HUES48 (cell line): ENCODE measurements around the gene TEAD2.
"Not testable (repeated sequence)": the region's sequence is repeated elsewhere in the genome, so short reads cannot be mapped to it uniquely, and the experiment has no call there.

Experiments
- H3K27ac ChIP-seq: one replicate; pipeline ENCODE4 v1.7.0; 2013; ENCODE audit warnings: low read depth, low read length, inconsistent platforms
- H3K27me3 ChIP-seq: 2 replicates; pipeline ENCODE4 v1.6.1; 2013; ENCODE audit warnings: mild to moderate bottlenecking, low read length; ENCODE audit not compliant: control insufficient read depth, insufficient read depth
- H3K36me3 ChIP-seq: 2 replicates; pipeline ENCODE4 v1.6.1; 2013; ENCODE audit warnings: low read length; ENCODE audit not compliant: control insufficient read depth, insufficient read depth
- H3K4me1 ChIP-seq: 2 replicates; pipeline ENCODE4 v1.6.1; 2013; ENCODE audit warnings: mild to moderate bottlenecking, low read length; ENCODE audit not compliant: control insufficient read depth, insufficient read depth
- H3K4me3 ChIP-seq: 2 replicates; pipeline ENCODE4 v1.5.1; 2013; ENCODE audit warnings: mild to moderate bottlenecking, low read depth, low read length
- H3K9ac ChIP-seq: 2 replicates; pipeline ENCODE4 v1.6.1; 2013; ENCODE audit warnings: mild to moderate bottlenecking, low read depth, low read length, moderate library complexity
- H3K9me3 ChIP-seq: 2 replicates; pipeline ENCODE4 v1.6.1; 2013; ENCODE audit warnings: low read length; ENCODE audit not compliant: control insufficient read depth, insufficient read depth

TEAD2 gene

DNA sequence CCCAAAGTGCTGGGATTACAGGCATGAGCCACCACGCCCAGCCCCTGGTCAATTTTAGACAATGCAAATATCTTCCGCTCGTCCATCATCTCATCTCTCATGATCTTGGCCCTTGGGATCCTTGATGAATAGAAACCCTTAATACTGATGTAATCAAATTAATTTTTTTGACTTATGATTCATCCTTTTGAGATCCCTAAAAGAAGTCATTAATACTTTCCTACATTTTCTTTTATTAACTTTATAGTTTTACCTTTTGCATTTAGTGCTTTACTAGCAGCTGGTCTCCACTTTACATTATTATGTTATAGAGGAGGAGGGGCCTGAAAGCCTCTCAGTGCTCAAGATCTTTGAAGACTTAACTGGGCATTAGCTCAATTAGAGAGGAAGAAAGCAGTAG is 18.2 kb upstream of the TEAD2 start:
- H3K36me3 ChIP-seq: no peaks in the 10 kb centered on the region
- no peak overlapping the region for H3K9ac ChIP-seq
- no peak overlapping the region for H3K4me3 ChIP-seq
- no peaks in the 10 kb centered on the region for H3K27me3 ChIP-seq
- no peaks in the 10 kb centered on the region; the same call in 1 of the 2 replicates for H3K9me3 ChIP-seq
- no peaks in the 10 kb centered on the region for H3K4me1 ChIP-seq
- H3K27ac ChIP-seq: no peak overlapping the region

DNA sequence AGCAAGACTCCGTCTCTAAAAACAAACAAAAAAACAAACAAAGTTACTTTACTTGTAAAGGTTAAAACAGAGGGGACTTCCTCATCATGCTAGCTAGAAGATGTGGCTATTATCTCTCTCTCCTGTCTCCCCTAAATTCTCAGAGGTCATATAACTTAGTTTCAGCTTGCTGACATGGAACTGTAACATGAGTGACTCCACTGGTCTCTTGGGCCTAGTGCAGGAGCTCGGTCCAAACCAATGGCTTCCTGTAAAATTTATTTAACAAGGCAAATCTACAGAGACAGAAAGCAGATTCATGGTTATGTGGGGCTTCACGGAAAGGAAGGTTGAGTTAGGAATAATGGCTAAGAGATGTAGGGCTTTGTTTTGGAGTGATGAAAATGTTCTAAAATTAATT is 16.3 kb upstream of the TEAD2 start:
- H3K27ac ChIP-seq: no peak overlapping the region
- H3K36me3 ChIP-seq: no peaks in the 10 kb centered on the region
- H3K4me1 ChIP-seq: no peaks in the 10 kb centered on the region
- no peak overlapping the region for H3K9ac ChIP-seq
- H3K9me3 ChIP-seq: no peaks in the 10 kb centered on the region; the same call in 1 of the 2 replicates
- no peaks in the 10 kb centered on the region for H3K27me3 ChIP-seq
- no peak overlapping the region for H3K4me3 ChIP-seq

DNA sequence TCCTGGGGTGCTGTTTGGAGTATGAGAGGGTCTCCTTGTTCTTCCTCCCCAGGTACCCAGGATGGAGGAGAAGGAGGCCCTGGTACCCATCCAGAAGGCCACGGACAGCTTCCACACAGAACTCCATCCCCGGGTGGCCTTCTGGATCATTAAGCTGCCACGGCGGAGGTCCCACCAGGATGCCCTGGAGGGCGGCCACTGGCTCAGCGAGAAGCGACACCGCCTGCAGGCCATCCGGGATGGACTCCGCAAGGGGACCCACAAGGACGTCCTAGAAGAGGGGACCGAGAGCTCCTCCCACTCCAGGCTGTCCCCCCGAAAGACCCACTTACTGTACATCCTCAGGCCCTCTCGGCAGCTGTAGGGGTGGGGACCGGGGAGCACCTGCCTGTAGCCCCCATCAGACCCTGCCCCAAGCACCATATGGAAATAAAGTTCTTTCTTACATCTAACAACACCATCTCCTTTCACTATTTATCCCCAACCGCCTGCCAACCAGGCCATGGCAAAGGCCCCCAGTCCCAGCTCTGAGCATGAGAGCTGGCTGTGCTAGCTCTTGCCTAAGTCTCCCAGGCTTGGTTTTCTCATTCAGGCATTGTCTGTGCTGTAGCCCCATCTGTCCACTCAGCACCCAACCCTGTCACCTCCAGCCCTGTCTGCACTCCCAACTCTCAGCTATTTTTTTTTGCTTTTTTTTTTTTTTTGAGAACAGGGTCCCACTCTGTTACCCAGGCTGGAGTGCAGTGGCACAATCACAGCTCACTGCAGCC is 12.6 kb upstream of the TEAD2 start:
- no peak overlapping the region for H3K9ac ChIP-seq
- H3K4me1 ChIP-seq: no peaks in the 10 kb centered on the region
- no peaks in the 10 kb centered on the region for H3K36me3 ChIP-seq
- H3K4me3 ChIP-seq: no peak overlapping the region
- H3K27me3 ChIP-seq: no peaks in the 10 kb centered on the region
- no peak overlapping the region for H3K27ac ChIP-seq
- peaks cover 4% of the 10 kb centered on the region; the same call in 1 of the 2 replicates for H3K9me3 ChIP-seq

DNA sequence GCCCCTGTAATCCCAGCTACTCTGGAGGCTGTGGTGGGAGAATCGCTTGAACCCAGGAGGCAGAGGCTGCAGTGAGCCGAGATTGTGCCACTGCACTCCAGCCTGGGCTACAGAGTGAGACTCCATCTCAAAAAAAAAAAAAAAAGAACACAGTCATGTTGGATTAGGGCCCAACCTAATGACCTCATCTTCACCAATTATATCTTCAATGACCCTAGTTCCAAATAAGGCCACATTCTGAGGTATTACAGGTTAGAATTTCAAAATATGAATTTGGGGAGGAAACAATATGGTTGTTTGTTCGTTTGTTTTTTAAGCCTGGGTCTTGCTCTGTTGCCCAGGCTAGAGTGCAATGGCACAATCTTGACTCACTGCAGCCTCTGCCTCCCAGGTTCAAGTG is 11.0 kb upstream of the TEAD2 start:
- not testable (repeated sequence) for H3K27me3 ChIP-seq

DNA sequence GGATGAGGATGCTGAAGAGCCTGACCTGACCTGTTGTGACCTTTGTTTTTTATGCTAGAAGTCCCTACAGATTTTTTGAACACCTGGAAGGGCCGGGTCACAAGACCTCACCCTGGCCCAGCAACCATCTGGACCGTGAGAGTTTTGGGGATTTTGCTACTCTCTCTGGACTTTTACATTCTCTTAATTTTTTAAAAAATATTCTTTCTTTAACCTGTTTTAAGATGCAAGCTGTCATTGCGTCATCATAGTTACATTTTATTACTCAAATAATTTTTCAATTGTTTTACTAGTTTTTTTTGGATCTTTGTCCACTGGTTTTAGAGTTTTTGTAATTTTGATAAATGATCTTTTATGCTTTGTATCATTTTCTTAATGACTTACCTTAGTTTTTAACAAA is 9.0 kb upstream of the TEAD2 start:
- no peaks in the 10 kb centered on the region for H3K36me3 ChIP-seq
- H3K4me3 ChIP-seq: no peak overlapping the region
- H3K27me3 ChIP-seq: no peaks in the 10 kb centered on the region
- H3K27ac ChIP-seq: no peak overlapping the region
- H3K9me3 ChIP-seq: peaks cover 17% of the 10 kb centered on the region
- no peak overlapping the region for H3K9ac ChIP-seq
- no peaks in the 10 kb centered on the region for H3K4me1 ChIP-seq

More for the DNA sequence above, 11.0 kb upstream of the TEAD2 start:
- not testable (repeated sequence) for H3K9ac ChIP-seq, H3K4me1 ChIP-seq, H3K4me3 ChIP-seq, H3K36me3 ChIP-seq, H3K27ac ChIP-seq
- peaks cover 17% of the 10 kb centered on the region for H3K9me3 ChIP-seq

DNA sequence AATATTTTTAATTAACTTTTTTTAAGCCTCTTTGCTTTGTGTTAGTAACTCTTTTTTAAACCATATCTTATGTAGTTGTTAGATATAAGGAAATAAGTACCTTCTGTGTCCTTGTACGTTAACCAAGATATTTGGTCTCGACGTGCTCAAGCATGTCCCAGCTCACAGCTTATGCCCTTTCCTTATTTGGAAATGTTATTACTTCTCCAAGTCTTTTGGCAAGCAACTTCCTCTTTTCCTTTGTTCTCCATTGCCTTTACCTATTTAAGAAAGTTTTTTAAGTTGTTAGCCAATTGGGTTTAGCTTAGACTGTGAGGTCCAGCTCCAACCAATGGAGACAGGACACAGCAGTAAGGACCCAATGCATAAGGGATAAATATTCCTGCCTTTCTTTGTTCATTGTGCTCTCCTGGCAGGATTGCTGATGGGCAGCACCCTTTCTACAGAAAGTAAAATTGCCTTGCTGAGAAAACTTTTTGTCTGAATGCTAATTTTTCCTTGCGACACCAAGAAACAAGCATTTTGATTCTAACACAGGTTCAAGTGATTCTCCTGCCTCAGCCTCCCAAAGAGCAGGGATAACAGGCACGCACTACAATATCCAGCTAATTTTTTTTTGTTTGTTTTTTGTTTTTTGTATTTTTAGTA is 6.6 kb upstream of the TEAD2 start:
- Histone ChIP-seq H3K36me3 (no peaks in the 10 kb centered on the region), H3K9ac (no peak overlapping the region), H3K9me3 (peaks cover 17% of the 10 kb centered on the region), H3K27me3 (no peaks in the 10 kb centered on the region), H3K27ac (no peak overlapping the region), H3K4me3 (no peak overlapping the region), H3K4me1 (no peaks in the 10 kb centered on the region)

DNA sequence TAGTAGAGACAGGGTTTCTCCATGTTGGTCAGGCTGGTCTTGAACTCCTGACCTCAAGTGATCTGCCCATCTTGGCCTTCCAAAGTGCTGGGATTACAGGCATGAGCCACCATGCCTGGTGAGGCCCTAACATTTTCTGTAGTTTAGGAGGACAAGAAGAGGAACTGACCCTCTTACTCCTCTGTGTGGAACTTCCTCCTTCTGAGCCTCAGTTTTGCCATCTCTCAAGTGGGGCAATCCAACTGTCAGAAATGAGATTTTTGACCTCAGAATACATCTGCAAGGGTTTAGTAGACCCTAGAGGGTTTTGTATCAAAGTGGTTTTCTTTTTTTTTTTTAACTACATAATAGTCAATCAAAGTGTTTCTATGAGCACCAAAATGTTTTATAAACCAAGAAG is 3.9 kb upstream of the TEAD2 start:
- peaks cover 17% of the 10 kb centered on the region for H3K9me3 ChIP-seq
- no peaks in the 10 kb centered on the region for H3K27me3 ChIP-seq
- no peaks in the 10 kb centered on the region for H3K36me3 ChIP-seq
- H3K9ac ChIP-seq: no peak overlapping the region
- no peak overlapping the region for H3K27ac ChIP-seq
- H3K4me1 ChIP-seq: peaks cover 3% of the 10 kb centered on the region; the same call in 1 of the 2 replicates
- H3K4me3 ChIP-seq: no peak overlapping the region

DNA sequence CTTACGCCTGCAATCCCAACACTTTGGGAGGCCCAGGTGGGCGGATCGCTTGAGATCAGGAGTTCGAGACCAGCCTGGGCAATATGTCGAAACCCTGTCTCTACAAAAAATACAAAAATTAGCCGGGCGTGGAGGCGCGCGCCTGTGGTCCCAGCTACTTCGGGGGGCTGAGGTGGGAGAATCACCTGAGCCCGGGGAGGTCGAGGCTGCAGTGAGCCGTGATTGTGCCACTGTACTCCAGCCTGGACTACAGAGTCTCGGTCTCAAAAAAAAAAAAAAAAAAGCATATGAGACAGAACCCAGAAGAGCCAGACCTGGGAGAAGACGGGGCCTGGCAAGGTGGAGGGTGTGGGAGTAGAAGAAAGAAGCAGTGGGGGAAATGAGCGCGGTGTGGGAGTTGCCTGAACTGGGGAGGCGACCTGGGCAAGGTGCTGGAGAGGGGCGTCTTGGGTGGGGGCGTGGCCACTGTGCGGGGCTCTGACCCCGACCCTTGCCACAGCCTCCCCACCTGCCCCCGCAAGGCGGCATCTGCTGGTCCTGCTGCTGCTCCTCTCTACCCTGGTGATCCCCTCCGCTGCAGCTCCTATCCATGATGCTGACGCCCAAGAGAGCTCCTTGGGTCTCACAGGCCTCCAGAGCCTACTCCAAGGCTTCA is 2.0 kb upstream of the TEAD2 start:
- Histone ChIP-seq H3K9me3 (peaks cover 7% of the 10 kb centered on the region), H3K4me1 (peaks cover 3% of the 10 kb centered on the region; the same call in 1 of the 2 replicates), H3K9ac (no peak overlapping the region), H3K4me3 (peak overlapping the region; percentile 45), H3K27ac (peak overlapping the region; percentile 35), H3K36me3 (peaks cover 5% of the 10 kb centered on the region), H3K27me3 (no peaks in the 10 kb centered on the region)

DNA sequence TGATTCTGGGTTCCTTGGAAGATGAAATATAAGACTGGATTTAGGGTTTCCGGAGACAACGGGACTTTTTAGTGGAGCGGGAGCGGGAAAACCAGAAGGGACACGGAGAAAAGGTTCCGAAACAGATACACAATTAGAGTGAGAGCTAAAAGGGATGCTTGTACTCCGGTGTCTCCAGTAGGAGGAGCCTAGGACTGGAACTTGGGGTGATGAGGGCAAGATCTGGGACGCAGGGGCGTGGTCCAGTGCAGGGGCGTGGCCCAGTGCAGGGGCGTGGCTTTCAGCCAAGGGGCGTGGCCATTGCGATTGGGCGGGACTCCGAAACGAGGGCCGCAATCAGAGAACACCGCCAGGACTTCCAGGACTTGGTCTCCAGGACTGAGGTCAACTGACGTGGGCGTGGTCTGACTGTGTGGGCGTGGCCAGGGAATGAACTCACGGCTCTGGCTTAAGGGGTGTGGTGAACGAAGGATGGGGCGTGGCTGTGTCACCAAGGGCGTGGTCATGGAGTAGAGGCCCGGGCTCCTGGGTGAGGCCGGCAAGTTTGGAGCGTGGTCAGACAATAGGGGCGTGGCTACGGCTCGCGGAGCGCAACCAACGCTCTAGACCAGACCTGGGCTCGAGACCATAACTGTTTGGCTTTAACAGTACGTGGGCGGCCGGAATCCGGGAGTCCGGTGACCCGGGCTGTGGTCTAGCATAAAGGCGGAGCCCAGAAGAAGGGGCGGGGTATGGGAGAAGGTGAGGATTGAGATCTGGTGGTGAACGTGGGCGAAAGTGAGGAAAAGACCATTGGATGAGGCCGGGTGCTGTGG is 1.3 kb upstream of the TEAD2 start, which contains the start of gene DKKL1:
Gene DKKL1, plus strand, starts transcription at position 610 of the 815 bp plus-strand sequence. Its CDS starts 122 bp downstream, at position 732.
- peaks cover 3% of the 10 kb centered on the region; the same call in 1 of the 2 replicates for H3K4me1 ChIP-seq
- no peaks in the 10 kb centered on the region for H3K27me3 ChIP-seq
- peak within 1 kb of the TSS; percentile 30; the same call in 1 of the 2 replicates for H3K9ac ChIP-seq
- H3K27ac ChIP-seq: peak within 1 kb of the TSS; percentile 70
- H3K4me3 ChIP-seq: peak within 1 kb of the TSS; percentile 95
- H3K9me3 ChIP-seq: no peaks in the 10 kb centered on the region
- peaks cover 12% of the 10 kb centered on the region for H3K36me3 ChIP-seq

DNA sequence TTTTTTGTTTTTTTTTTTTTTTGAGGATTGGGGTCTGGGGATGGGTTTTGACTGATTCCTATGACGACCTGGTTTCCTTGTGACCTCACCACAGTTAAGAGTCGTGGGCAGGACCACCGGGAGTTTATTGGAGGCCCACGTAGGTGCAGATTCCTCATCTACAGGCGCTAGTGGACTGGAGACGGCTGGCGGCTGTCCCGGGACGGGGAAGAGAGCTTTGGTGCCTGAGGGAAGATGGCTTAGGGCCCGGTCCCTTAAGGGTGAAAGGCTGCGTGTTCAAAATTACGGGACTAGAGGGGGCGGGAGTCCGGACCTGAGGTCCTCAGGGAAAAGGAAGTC is 682 bp upstream of the TEAD2 start:
- H3K27me3 ChIP-seq: no peaks in the 10 kb centered on the region
- H3K9me3 ChIP-seq: no peaks in the 10 kb centered on the region
- peak overlapping the region; percentile 30; the same call in 1 of the 2 replicates for H3K9ac ChIP-seq
- H3K4me3 ChIP-seq: peak overlapping the region; percentile 95
- H3K27ac ChIP-seq: peak overlapping the region; percentile 70
- H3K4me1 ChIP-seq: peaks cover 3% of the 10 kb centered on the region; the same call in 1 of the 2 replicates
- H3K36me3 ChIP-seq: peaks cover 17% of the 10 kb centered on the region
